AG09309 (cell line): ENCODE results near the gene OLFML1.

ENCODE experiments used
- DNase-seq: peaks from one replicate; pipeline ENCODE4 v3.0.0-alpha.2; 2010; ENCODE audit warnings: low read depth
- H3K4me3 ChIP-seq: 2 replicates; pipeline ENCODE4 v1.5.1; 2011; ENCODE audit warnings: mild to moderate bottlenecking, low read depth, low read length, moderate library complexity; ENCODE audit not compliant: control insufficient read depth
- TF ChIP-seq, protein P1 (sequence below): IDR thresholded peaks from 2 replicates; pipeline ENCODE4 v1.5.1; 2011; ENCODE audit warnings: mild to moderate bottlenecking, low read depth, low read length, inconsistent platforms; ENCODE audit not compliant: insufficient read depth, control insufficient read depth; ENCODE audit errors: missing control alignments

OLFML1 gene

DNA sequence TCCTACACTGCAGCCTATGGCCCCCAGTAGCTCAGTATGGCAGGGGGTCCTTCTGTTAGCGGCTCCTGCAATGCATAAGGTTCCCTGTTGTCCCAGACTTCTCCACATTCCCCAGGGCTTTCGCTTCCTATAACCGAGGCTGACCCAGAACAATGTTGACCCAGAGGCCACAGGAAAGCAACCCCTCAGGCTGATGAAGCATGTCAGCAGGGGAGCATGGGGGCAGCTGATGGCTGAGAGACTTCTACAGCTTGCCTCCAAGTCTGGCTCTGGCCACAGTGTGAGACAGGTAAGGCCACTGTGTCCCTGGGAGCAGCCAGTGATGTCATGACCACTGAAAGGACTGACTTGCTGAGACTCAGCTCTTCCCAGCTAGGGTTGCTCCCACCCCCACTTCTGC, 15.9 kb downstream of the OLFML1 start:
- no peak for DNase-seq
- TF ChIP-seq, protein P1, sequence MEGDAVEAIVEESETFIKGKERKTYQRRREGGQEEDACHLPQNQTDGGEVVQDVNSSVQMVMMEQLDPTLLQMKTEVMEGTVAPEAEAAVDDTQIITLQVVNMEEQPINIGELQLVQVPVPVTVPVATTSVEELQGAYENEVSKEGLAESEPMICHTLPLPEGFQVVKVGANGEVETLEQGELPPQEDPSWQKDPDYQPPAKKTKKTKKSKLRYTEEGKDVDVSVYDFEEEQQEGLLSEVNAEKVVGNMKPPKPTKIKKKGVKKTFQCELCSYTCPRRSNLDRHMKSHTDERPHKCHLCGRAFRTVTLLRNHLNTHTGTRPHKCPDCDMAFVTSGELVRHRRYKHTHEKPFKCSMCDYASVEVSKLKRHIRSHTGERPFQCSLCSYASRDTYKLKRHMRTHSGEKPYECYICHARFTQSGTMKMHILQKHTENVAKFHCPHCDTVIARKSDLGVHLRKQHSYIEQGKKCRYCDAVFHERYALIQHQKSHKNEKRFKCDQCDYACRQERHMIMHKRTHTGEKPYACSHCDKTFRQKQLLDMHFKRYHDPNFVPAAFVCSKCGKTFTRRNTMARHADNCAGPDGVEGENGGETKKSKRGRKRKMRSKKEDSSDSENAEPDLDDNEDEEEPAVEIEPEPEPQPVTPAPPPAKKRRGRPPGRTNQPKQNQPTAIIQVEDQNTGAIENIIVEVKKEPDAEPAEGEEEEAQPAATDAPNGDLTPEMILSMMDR = no peak

GRCh38 chr11:7501894-7502293, 16.6 kb downstream of the OLFML1 start:
- H3K4me3 ChIP-seq = no peak overlapping the region
- DNase-seq = no peak
- TF ChIP-seq, protein P1 = no peak

More for the DNA sequence above, 15.9 kb downstream of the OLFML1 start:
- H3K4me3 ChIP-seq = no peak overlapping the region

- TF ChIP-seq, protein P1 = no peak
- no peak for DNase-seq
- H3K4me3 ChIP-seq = no peak overlapping the region
Measured at GRCh38 chr11:7506243-7506642, 20.9 kb downstream of the OLFML1 start.

DNA sequence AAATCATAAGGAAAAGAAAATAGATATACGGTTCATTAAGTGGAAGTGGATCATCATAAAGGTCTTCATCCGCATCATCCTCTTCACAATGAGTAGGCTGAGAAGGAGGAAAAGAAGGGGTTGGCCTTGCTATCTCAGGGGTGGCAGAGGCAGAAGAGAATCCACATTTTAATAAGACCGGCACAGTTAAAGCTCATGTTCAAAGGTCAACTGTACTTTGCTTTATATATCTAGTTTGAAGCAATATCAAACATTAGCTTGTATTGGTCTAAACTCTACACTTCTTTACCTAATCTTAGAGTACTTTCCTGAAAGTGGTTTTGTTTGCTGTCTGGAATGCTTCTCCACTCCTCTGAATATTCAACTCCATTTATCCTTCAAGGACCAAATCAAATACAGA, 22.8 kb downstream of the OLFML1 start:
- TF ChIP-seq, protein P1 = no peak
- no peak overlapping the region for H3K4me3 ChIP-seq
- DNase-seq = no peak

- H3K4me3 ChIP-seq = no peak overlapping the region
- no peak for DNase-seq
Measured at GRCh38 chr11:7509966-7510365, 24.7 kb downstream of the OLFML1 start.

GRCh38 chr11:7511401-7511800, 26.1 kb downstream of the OLFML1 start:
- DNase-seq = no peak
- H3K4me3 ChIP-seq = no peak overlapping the region

More at GRCh38 chr11:7509966-7510365, 24.7 kb downstream of the OLFML1 start:
- TF ChIP-seq, protein P1 = no peak

More at GRCh38 chr11:7511401-7511800, 26.1 kb downstream of the OLFML1 start:
- TF ChIP-seq, protein P1 = no peak
